8988T (cell line): Measurements from ENCODE around the gene DAZAP1.
"Not testable (repeated sequence)": the region's sequence is repeated elsewhere in the genome, so short reads cannot be mapped to it uniquely, and the experiment has no call there.

Experiments
- DNase-seq: peaks from one replicate; pipeline ENCODE4 v3.0.0; 2011

The DAZAP1 gene

DNA sequence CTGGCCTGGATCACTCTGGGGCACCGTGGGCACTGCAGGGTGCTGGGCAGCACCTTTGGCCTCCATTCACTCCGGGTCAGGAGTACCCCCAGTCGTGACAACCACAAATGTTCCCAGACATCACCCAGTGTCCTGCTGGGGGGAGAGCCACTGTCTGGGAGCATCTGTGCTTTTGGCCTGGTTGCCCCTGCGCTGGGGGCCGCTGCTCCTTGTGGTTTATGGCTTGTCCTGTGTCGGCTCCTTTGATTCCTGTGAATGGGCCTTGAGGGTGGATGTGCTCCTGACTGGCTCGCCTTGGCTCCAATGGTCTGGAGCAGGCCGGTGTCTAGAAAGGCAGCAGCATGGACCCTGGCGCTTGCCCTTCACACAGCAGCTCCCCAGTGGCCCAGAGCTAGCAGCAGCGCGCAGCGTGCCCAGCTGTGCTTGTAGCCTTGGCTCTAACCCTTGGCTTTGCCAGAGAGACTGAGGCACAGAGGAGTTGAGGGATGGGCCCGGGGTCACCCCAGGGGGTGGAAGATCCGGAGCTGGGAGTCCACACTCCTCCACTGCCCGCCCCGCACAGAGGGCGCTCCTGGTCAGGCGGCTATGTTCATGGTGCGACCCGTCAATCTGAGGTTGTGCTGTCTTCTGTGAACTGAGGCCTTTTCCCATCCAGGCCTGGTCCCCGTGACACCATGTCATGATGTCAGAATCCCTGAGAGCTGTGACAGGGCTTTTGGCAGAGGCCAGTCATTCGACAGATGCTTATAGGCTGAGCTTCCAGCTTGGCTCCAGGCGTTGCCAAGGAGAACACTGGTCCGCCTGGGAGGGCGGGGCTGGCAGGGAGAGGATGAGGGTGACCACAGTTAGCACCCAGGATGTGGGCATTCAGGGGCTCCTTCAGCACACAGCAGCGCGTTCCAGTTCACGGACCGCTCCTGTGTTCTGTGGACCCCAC, 4.1 kb downstream of the DAZAP1 start:
- DNase-seq, result no peak

DNA sequence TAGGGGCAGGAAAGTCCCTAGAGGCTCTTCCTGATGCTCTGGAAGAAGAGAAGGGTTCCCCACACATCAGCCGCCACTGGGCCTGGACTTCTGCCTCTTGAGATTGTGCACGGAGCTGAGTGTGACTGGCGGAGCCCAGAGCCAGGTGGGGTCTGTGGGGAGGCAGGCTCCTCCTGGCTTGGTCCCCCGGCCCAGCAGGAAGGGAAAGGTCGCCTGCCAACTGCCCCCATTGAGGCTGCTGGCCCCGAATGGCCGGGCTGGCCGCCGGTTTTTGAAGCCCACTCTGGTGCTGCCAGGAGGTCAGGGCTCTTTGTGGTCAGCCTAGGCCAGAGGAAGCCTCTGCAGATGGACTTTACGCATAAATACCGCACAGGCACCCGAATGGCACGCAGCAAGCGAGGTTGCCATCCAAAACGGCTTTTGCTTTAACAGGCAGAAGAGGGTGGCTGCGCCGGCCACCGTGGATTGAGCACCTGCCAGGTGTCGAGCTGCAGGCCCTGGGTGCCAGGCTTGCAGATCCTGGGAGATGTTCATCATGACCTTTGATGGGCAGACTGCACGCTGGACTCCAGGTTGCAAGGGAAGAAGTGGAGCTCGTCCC, 5.0 kb downstream of the DAZAP1 start:
- DNase-seq, result no peak

DNA sequence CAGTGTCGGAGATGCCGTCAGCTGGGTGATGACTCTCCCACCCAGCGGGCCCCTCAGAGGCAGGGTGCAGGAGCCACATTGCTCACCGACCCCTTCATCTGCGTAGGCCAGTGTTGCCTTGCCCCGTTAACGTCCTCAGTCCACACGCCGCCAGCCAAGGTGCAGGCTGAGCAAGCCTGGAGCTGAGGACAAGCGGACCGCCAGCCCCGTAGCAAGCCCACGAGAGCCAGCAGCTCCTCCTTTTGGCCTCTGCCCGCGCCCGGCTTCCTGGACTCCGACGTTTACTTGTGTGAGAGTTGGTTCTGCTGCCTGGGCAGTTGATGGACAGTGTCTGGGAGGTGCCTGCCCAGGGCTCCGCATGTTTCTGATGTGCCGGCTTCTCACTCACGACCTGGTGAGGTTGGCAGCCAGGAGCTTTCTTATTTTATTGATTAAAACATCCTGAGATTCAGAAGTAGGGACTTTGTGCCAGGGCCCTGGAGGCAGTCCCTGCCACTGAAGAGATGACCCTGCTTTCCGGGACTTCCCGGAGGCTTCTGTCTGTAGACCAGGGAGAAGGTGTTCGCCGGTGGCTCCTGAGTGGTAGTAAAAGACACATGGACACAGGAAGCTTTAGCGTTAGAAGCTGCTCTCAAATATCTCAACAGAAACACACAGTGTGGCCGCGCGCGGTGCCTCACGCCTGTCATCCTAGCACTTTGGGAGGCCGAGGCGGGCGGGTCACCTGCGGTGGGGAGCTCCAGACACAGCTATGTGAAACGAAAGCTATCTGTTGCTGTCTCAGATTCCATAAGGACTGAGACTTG, 5.8 kb downstream of the DAZAP1 start:
- DNase-seq, result no peak

GRCh38 chr19:1416014-1416841, 8.8 kb downstream of the DAZAP1 start:
- no peak for DNase-seq

- DNase-seq, result no peak
Observed at GRCh38 chr19:1417145-1417544, 9.8 kb downstream of the DAZAP1 start.

DNA sequence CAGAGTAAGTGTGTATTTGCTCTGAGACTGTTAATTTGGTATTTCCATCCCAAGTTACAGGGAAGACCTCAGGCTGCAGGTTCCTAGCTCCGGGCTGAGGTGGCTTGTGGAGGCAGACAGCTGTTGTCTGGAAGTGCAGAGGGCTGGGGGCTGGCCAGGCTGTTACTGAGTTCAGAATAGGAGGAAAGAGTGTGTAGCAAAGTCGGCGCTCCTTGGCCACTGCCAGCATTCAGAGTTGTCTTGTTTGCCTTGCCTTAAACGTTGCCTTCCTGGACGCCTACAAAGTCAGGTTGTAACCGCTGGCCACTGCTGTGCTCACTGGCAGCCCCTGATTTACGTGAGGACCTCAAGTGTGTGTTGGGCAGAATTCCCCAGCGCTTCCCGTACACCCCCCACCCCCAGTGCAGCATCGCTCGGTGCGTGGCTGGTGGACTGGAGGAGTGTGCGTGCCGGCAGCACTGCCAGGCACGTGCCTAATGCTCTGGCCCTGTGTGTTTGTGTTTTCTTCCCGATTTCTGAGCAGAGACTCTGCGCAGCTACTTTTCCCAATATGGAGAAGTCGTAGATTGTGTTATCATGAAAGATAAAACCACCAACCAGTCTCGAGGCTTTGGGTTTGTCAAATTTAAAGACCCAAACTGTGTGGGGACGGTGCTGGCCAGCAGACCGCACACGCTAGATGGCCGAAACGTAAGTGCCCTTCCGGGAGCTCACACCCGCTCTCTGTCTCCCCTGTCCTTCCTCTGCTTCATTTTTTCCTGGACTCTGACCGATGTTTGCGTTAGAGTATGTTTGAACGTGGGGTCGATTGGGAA, 10.5 kb downstream of the DAZAP1 start:
- no peak for DNase-seq

- no peak for DNase-seq
Observed at GRCh38 chr19:1418496-1418775, 11.1 kb downstream of the DAZAP1 start.

DNA sequence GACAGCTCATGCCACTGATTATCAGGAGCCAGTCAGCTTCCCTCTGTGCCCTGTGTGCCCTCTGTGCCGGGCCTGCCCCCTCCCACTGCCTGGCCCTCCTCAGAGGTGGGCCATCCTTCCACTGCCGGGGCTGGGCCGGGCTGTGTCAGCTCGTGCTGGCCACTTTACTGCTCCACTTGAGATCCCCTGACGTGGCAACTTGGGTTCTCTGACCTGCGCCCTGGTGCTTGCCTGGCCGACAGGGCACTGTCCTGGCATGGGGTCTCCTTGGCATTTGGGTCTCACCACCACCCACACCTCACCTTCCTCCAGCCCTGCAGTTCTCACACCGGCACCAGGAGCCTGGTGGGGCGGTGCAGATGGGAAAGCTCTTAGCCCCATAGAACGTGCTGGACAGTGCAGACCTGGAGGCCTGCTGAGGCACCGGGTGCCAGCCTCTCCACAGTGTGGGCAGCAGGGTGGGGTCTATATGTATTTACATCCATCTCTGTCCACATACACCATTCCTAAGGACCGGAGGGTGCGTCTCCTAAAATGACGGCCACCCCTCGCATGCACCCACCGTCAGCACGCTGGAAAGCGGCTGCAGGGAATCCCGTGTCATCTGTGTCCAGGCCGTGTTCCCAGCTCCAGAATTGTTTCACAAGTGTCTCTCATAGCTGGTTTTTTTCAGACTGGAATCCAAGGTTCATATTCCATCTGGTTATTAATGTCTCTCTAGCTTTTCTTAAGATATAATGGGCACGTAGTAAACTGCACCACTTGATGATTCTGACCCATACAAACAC, 11.8 kb downstream of the DAZAP1 start:
- no peak for DNase-seq

DNA sequence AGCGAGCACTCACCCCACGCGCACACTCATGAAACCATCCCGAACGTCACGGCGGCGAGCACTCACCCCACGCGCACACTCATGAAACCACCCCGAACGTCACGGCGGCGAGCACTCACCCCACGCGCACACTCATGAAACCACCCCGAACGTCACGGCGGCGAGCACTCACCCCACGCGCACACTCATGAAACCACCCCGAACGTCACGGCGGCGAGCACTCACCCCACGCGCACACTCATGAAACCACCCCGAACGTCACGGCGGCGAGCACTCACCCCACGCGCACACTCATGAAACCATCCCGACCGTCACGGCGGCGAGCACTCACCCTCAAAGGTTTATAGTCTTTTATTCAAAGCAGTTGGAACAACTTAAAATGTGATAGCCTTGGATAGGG, 12.7 kb downstream of the DAZAP1 start:
- not testable (repeated sequence) for DNase-seq

GRCh38 chr19:1420590-1420989, 13.2 kb downstream of the DAZAP1 start:
- no peak for DNase-seq

DNA sequence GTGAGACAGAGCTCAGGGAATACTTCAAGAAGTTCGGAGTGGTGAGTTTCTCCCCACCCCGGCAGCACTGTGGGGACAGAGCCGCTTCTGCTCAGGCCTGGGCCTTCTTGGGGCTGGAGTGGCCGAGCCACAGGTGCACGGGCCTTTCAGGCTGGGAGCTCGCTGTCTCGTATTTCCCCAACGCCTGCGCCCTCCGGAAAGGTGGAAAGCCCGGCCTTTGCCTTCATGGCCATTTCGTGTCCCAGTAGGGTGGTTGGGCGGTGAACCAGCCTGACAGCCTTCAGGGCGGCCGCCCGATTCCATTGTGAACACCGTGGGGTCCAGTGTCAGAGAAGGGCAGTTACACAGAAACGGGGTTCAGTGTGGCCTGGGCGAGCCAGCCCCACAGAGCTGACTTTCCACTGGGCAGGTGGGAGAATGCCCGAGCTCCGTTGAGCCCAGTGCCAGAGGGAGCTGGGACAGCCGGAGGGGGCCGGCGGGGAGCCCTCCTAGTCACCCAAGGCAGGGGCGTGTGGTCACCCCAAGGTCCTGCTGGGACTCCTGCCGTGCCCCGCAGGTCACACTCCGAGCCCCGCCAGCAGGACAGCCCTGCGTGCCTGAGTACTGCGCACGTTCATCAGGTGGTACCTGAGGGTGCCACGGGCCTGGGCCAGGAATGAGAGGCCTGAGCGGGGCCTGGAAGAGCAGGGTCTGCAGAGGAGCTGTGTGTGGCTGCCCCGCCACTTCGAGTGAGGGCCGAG, 14.0 kb downstream of the DAZAP1 start:
- DNase-seq, result no peak

DNA sequence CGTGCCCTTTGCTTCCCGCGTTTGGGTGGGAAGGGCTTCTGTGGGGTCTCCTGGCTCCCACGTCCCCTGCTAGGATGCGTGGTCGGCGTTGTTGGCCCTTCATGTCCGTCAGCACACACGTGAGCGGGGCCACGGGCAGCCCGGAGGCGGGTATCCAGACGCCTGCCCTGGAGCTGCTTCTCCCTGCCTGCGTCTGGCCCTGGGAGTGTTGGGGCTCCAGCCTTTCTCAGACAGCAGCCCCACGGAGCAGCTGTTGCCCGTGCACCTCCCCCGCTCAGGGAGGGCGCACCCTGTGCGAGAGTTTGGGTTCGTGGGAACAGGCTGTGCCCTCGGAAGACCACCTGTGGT, 14.5 kb downstream of the DAZAP1 start:
- DNase-seq, result no peak

GRCh38 chr19:1422360-1422759, 15.0 kb downstream of the DAZAP1 start:
- no peak for DNase-seq

- no peak for DNase-seq
Observed at GRCh38 chr19:1422943-1423342, 15.6 kb downstream of the DAZAP1 start.

DNA sequence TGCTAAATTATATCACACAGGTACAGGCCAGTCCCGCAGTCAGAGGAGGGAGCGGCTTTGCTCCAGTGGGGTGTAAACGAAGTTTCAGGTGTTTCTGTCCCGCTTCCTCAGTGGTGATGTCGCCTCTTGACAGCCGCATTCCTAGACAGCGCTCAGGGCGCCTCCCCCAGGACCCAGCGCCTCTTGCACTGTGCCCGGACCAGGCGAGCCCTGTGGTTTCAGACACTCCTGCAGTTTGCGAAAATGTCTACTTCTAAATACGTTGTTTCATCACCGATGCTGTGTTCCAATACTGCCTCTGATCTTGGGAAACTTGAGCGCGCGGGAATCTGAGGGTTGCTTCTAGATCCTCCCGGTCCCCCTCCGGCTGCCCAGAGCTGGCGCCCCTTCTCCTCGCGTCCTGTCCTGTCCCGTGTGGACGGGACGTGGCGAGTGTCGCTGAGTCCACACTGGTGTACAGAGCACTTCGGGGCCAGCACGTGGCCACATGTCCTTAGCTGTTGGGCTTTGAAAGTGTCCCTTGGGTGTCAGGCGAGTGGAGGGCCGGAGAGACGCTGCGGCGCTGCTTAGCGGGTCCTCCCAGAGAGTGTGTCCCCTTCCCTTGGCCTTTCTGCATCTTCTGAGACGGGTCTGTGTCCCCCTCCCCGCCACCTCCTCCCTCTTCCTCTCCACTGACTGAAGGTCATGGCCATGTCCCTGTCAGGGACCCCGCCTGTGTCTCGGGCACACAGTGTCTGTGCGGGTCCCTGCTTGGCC, 16.2 kb downstream of the DAZAP1 start:
- no peak for DNase-seq

- no peak for DNase-seq
Observed at GRCh38 chr19:1424192-1424955, 17.0 kb downstream of the DAZAP1 start.

DNA sequence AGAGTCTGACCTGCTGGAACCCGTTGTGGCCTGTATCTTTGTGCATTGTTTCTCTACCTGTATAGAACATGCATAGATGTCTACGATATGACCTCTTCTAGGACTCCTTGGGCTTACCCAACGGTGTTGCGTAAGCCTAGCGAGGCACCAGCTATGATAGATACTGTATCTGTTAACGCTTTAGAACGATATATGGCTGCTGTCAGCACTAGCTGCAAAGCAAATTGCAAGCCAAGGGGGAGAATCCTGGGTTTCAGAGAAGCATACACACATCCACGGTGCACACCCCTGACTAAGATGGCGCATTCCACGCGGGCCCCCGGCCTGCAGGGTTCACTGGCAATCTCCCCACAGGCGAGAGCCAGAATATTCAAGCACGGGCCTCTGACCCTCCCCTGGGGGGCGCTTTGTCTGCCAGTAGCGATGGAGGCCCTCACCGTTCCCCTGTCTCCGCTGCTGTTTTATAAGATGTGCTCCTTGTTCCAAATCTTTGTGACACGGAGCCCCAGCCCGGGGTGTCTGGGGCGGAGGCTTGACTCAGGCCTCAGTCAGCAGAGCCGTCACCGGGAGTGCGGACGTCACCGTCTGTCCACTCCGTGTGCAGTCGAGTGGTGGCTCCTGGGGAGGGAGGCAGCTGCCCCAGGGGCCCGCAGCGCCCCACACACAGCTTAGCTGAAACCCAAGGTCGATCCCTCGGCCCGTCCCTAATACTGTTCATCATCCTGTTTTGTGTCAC, 17.9 kb downstream of the DAZAP1 start:
- no peak for DNase-seq

- DNase-seq, result no peak
Observed at GRCh38 chr19:1425902-1426301, 18.5 kb downstream of the DAZAP1 start.
